GM18951 (cell line): ENCODE data around the gene DNAAF5.
"Not testable (repeated sequence)": the region's sequence is repeated elsewhere in the genome, so short reads cannot be mapped to it uniquely, and the experiment has no call there.

ENCODE experiments used
- POLR2A ChIP-seq: IDR thresholded peaks from 4 replicates; pipeline ENCODE4 v1.6.1; 2011; ENCODE audit warnings: mild to moderate bottlenecking; ENCODE audit not compliant: insufficient read length, insufficient read depth; ENCODE audit errors: extremely low read depth
- in situ Hi-C: fragments of 300-500 bp; cut with MboI; formaldehyde crosslinking; loops from one replicate; pipeline ENCODE4 v1.12.0; 2022; ENCODE audit warnings: low sequenced_read_pairs, mixed read lengths, inconsistent platforms; ENCODE audit not compliant: unreplicated experiment

Gene DNAAF5

DNA sequence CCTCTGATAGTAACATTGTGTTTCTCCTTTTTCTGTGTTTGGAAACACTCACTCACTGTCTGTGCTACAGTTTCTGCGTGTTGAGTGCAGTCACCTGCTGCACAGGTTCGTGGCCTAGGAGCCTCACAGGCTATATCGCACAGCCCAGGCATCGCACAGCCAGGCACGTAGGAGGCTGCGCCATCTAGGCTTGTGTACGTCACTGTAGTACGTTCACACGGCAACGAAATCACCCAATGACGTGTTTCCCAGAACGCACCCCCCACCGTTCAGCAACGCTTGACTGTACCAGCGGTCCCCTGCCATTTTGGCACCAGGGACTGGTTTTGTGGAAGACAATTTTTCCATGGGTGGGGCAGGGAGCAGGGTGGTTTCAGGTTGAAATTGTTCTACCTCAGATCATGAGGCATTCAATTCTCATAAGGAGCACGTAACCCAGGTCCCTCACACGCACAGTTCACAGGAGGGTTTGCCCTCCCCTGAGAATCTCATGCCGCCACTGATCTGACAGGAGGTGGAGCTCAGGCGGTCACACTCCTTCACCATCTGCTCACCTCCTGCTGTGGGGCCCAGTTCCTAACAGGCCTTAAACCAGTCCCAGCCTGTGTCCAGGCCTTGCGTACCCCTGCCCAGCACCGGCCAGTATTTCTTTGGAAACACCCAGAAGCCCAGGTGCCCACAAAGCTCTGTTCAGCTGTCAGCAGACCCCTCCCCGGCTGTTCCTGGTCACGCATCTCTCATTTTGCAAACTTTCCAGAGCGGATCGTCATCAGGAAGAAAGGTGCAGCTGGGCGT lies 23.8 kb downstream of the DNAAF5 start:
- in situ Hi-C loops: no loop called here

GRCh38 chr7:751826-752225 lies 25.3 kb downstream of the DNAAF5 start:
- in situ Hi-C loops: no loop called here
- TF ChIP-seq POLR2A: no peak

More for the DNA sequence above, 23.8 kb downstream of the DNAAF5 start:
- TF ChIP-seq POLR2A: no peak

DNA sequence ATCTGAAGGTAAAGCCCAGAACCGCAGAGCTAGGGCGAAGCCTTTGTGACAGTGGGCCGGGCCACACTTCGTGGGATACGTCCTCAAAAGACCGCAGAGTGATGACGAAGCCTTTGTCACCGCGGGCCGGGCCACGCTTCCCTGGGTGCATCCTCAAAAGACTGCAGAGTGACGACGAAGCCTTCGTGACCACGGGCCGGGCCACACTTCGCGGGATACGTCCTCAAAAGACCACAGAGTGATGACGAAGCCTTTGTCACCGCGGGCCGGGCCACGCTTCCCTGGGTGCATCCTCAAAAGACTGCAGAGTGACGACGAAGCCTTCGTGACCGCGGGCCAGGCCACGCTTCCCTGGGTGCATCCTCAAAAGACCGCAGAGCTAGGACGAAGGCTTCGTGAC lies 25.8 kb downstream of the DNAAF5 start:
- in situ Hi-C loops: not testable (repeated sequence)

GRCh38 chr7:753190-753589 lies 26.7 kb downstream of the DNAAF5 start:
- TF ChIP-seq POLR2A: no peak
- in situ Hi-C loops: no loop called here

- no peak for TF ChIP-seq POLR2A
Measured at GRCh38 chr7:754531-755412, 28.3 kb downstream of the DNAAF5 start.

DNA sequence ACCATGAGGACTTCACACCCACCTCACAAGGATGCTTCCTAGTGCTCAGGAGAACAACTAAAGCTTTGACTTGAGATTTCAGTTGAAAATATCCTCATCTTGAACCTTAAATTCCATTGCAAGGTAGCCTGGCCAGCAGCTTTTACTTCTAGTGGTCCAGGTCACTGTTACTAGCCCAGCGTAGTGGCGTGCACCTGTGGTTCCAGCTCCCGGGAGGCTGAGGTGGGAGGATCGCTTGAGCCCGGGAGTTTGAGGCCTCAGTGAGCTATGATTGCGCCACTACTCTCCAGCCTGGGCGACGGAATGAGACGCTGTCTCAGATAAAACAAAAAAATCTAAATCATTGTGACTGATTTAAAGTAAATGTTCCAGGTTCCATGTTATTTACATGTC lies 28.9 kb downstream of the DNAAF5 start:
- TF ChIP-seq POLR2A: no peak
- in situ Hi-C loops: no loop called here

More at GRCh38 chr7:754531-755412, 28.3 kb downstream of the DNAAF5 start:
- in situ Hi-C loops: no loop called here

DNA sequence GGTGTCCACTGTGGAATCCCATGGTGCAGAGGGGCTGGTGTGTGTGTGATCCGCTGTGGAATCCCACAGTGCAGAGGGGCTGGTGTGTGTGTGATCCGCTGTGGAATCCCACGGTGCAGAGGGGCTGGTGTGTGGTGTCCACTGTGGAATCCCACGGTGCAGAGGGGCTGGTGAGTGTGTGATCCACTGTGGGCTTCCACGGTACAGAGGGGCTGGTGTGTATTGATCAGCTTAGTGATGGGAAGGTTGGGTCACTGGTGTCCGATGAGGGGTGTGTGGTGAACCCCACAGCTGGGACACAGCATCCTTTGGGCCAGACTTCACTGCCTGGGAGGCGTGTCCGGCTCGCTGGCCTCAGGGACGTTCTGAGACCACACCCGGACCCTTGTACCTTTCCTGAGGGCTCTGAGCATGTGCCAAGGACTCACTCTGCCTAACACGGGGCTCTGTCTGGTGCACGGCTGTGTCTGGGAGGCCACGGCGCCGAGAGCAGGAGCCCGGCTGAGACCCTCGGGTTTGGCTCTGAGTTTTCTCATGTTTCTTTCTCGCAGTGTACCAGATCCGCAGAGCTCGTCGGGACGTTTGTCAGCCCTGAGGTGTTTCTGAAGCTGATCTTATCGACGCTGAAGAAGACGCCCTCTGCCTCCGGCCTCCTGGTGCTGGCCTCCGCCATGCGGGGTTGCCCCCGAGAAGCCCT lies 29.9 kb downstream of the DNAAF5 start:
- in situ Hi-C loops: no loop called here

GRCh38 chr7:756928-757560 lies 30.5 kb downstream of the DNAAF5 start:
- in situ Hi-C loops: no loop called here
- TF ChIP-seq POLR2A: no peak

More for the DNA sequence above, 29.9 kb downstream of the DNAAF5 start:
- no peak for TF ChIP-seq POLR2A

- in situ Hi-C loops: no loop called here
- TF ChIP-seq POLR2A: no peak
Measured at GRCh38 chr7:757741-758163, 31.3 kb downstream of the DNAAF5 start.

DNA sequence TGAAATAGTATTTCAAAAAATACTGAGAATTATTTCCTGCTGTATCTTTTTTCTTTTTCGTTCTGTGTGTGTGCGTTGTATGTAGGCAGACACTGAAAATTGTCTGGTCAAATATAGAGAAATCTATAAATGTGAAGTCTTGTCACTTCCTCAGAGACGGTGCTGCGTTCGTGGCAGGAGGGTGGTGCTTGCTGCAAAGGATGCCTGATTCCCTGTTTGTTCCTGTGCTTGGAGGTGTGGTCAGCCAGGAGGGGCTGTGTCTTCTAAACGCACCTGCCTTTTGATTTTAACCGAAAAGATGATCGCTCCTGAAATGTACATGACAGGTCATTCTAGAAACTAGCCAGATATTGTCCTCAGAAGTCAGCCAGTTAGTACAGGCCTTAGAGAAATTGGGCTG lies 33.1 kb downstream of the DNAAF5 start:
- in situ Hi-C loops: no loop called here
- TF ChIP-seq POLR2A: no peak

DNA sequence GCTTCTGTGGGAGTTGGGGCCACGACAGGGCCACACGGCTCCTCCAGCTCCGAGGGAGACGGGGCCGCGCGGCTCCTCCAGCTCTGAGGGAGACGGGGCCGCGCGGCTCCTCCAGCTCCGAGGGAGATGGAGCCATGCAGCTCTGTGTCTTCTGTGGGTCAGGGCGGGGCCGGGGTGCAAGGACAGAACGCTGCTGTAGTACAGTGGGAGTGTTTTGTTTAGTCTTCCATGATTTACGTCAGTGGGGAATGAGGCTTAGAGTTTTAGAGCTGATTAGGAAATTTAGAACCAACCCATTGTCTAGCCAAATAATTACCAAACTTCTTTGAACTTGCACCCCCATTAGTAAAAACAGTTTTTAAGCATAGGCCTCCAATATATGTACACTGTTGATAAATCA lies 33.5 kb downstream of the DNAAF5 start:
- in situ Hi-C loops: loop anchor here (10.0 kb wide), 1 partner anchor 445 kb away; no protein-coding TSS in a partner anchor
- no peak for TF ChIP-seq POLR2A

GRCh38 chr7:761101-761500 lies 34.6 kb downstream of the DNAAF5 start:
- in situ Hi-C loops: loop anchor here (10.0 kb wide), 1 partner anchor 446 kb away; no protein-coding TSS in a partner anchor
- TF ChIP-seq POLR2A: no peak
